Epithelial cell of proximal tubule (primary cell): ENCODE data around the gene MRPL11. TPM values are rescaled to one million over a fixed set of nuclear protein-coding genes. Genes with fewer than 3 reads are reported as not detected.
"Not testable (repeated sequence)": the region's sequence is repeated elsewhere in the genome, so short reads cannot be mapped to it uniquely, and the experiment has no call there.

Source experiments
- DNase-seq: peaks from one replicate; pipeline ENCODE4 v3.0.0-alpha.2; 2011; ENCODE audit warnings: low read depth
- H3K4me3 ChIP-seq: 2 replicates; pipeline ENCODE4 v1.5.1; 2011; ENCODE audit warnings: low read depth, mild to moderate bottlenecking, low read length
- total RNA-seq: library from RNA; depleted of rRNA; stranded (reverse); fragments of >200 nt; gene quantifications from 2 replicates; pipeline ENCODE4 v1.2.3, GENCODE V29; 2015
- TF ChIP-seq, protein P1 (sequence below): conservative IDR thresholded peaks from 2 replicates; pipeline ENCODE4 v1.5.1; 2012; ENCODE audit warnings: low read depth, mild to moderate bottlenecking, low read length

MRPL11 gene
- total RNA-seq, 1 donor from 2014 or later, result 85.3 TPM

DNA sequence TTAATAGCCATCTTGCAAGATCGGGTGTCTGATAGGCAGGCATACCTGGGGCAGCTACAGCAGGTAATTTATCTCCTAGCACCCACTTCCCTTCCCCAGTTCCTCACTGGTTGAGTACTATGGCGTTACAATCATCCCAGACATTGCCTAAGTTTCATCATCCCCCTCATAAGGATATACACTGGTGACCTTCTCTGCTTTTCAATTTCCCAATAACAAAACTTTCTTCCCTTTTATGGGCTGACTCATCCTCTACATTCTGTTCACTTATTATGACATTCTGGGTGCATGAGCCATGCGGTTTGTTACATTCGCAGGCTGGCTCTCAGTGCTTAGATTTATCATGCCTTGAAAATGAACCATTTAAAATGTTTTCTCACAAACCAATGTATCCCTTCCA lies 5.0 kb upstream of the MRPL11 start:
- DNase-seq, result no peak
- TF ChIP-seq, protein P1, sequence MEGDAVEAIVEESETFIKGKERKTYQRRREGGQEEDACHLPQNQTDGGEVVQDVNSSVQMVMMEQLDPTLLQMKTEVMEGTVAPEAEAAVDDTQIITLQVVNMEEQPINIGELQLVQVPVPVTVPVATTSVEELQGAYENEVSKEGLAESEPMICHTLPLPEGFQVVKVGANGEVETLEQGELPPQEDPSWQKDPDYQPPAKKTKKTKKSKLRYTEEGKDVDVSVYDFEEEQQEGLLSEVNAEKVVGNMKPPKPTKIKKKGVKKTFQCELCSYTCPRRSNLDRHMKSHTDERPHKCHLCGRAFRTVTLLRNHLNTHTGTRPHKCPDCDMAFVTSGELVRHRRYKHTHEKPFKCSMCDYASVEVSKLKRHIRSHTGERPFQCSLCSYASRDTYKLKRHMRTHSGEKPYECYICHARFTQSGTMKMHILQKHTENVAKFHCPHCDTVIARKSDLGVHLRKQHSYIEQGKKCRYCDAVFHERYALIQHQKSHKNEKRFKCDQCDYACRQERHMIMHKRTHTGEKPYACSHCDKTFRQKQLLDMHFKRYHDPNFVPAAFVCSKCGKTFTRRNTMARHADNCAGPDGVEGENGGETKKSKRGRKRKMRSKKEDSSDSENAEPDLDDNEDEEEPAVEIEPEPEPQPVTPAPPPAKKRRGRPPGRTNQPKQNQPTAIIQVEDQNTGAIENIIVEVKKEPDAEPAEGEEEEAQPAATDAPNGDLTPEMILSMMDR, result no peak
- H3K4me3 ChIP-seq, result no peak overlapping the region

GRCh38 chr11:66440940-66441282 lies 2.3 kb upstream of the MRPL11 start:
- not testable (repeated sequence) for H3K4me3 ChIP-seq, DNase-seq

DNA sequence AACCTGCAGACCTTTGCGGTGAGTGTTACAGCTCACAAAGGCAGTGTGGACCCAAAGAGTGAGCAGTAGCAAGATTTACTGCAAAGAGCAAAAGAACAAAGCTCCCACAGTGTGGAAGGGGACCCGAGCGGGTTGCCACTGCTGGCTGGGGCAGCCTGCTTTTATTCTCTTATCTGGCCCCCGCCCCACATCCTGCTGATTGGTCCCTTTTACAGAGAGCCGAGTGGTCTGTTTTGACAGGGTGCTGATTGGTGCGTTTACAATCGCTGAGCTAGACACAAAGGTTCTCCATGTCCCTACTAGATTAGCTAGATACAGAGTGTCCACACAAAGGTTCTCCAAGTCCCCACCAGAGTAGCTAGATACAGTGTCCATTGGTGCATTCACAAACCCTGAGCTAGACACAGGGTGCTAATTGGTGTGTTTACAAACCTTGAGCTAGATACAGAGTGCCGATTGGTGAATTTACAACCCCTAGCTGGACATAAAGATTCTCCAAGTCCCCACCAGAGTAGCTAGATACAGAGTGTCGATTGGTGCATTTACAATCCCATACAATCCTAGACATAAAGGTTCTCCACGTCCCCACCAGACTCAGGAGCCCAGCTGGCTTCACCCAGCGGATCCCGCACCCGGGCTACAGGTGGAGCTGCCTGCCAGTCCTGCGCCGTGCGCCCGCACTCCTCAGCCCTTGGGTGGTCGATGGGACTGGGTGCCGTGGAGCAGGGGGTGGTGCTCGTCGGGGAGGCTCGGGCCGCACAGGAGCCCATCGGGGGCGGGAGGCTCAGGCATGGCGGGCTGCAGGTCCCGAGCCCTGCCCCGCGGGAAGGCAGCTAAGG lies 1.7 kb upstream of the MRPL11 start:
- DNase-seq, result not testable (repeated sequence)

GRCh38 chr11:66437979-66438503 lies 607 bp downstream of the MRPL11 start:
- peak overlapping the region; percentile 82 for H3K4me3 ChIP-seq
- TF ChIP-seq, protein P1, result no peak
- no peak for DNase-seq

More for the DNA sequence above, 1.7 kb upstream of the MRPL11 start:
- not testable (repeated sequence) for H3K4me3 ChIP-seq

DNA sequence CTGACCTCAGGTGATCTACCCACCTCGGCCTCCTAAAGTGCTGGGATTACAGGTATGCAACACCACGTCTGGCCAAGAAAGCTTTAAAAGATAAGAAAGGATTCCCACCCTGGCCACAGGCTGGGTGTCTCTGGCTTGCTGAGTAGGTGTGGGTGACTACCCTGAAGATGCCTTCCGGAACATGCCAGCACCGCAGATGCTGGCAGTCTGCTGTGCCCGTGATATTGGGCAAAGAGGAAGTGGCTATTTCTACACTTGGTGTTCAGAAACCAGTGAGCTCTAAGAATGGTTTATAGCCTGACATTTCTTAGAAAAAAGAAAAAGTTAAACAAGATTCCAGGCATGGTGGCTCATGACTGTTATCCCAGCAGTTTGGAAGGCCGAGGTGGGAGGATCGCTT lies 6.1 kb downstream of the MRPL11 start:
- DNase-seq, result no peak
- no peak overlapping the region for H3K4me3 ChIP-seq
- TF ChIP-seq, protein P1, result no peak

GRCh38 chr11:66431871-66432329 lies 6.7 kb downstream of the MRPL11 start:
- H3K4me3 ChIP-seq, DNase-seq: not testable (repeated sequence)

GRCh38 chr11:66431287-66431686 lies 7.4 kb downstream of the MRPL11 start:
- DNase-seq, result not testable (repeated sequence)

GRCh38 chr11:66429983-66430602 lies 8.6 kb downstream of the MRPL11 start:
- TF ChIP-seq, protein P1, result peak; percentile 86
- DNase-seq, result no peak
- no peak overlapping the region for H3K4me3 ChIP-seq

More at GRCh38 chr11:66431287-66431686, 7.4 kb downstream of the MRPL11 start:
- H3K4me3 ChIP-seq, result not testable (repeated sequence)

DNA sequence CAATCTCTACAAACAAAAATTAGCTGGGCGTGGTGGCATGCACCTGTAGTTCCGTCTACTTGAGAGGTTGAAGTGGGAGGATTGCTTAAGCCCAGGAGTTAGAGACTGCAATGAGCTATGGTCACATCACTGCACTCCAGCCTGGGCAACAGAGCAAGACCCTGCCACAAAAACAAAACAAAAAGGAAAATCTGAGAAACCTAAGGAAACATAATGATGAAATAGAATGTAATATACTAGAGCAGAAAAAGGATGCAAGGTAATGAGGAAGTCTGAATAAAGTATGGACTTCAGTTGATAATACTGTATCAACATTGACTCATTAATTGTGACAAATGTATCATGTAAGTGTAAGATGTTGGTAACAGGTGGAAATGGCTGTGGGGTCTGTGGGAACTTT lies 9.7 kb downstream of the MRPL11 start:
- no peak overlapping the region for H3K4me3 ChIP-seq
- TF ChIP-seq, protein P1, result no peak
- DNase-seq, result no peak
